ENCODE data around the gene NAA10. TPM values are rescaled to one million over a fixed set of nuclear protein-coding genes. Genes with fewer than 3 reads are reported as not detected.

Gene NAA10
- total RNA-seq, 1 donor from 2014 or later, result 17.6 TPM

DNA sequence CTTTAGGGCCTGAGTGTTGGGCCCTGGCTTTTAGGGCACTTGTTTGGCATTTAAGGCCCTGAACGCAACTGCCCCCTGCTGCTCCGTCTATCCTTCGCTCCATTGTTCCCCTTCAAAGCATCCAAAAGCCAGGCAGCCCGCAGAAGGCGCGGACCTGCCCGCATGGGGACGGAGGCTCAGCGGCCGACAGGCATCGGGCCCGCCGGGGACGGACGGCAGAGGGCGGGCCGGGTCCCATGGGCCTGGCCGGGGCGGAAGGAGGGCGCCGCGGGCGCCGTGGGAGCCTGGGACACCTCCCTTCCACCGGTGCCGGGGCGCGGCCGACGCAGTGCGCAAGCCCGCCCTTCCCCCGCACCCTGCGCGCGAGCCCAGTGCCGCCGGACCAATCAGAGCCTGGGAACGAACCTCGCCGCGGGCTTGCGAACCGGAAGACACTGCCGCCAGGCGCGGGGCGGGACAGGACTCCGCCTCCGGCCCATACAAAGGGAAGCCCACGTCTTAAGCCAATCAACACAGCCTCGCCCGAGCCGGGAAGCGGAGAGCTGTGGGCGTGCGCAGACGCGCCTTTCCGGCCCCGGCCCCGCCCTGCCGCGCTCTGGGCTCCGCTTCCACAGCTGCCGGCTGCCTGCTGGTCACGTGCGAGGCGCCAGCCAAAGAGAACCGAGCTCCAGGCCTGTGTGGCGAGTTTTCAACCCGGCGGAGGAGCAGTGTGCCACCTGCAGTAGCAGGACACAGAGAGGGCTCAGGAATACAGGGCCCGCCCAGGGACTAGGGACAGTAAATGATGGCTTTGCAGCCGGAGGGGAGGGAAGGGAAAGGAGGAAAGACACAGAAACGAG, 6.7 kb downstream of the NAA10 start:
- peak; percentile 92 for DNase-seq

DNA sequence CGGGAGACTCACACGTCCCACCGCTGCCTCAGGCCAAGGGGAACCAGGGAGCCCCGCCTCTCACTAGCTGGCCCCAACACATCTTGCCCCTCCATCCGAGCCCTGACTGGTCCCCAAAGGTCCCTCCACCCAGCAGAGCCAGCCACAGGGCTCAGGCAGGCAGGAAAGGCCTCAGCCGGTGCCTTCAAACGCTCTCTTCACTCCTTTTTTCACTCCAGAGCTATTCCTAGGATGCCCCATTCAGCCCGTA, 7.2 kb downstream of the NAA10 start:
- no peak for DNase-seq

DNA sequence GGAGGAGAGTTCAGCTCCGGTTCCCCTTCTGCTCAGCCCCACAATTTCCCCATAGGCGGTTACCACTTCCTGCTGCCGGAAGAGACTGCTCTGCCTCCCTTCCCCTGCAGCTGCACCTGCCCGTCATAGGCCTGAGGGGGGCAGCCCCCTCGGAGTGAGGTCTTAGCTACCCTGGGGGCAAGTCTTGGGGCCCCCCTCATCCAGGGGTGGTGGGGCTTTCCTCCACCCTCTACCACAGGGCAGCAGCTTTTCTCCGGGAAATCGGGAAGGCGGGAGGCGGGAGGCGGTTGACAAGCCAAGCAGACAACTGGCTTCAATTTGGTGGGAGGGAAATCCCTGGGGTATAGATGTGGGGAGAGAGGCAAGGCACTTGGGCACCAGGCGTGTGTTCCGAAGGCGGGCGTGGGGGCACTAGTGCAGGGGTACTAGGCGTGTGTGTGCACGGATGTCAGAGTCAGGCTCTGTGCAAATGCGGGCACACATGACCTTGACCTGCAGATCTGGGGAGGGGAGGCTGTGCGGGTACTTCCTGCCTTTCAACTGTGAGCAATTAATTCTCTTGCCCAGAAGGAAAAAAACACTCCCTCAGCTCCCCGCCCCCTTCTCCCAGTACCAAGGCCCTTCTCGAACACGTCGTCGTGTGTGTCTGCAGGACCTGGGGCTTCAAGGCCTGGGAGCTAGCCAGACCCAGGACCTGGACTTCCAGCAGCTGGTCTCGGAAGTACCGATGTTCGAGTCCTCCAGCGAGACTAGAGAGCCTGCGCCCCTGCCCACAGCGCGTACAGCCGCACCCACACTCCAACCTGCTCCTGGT, 7.8 kb downstream of the NAA10 start:
- no peak for DNase-seq

DNA sequence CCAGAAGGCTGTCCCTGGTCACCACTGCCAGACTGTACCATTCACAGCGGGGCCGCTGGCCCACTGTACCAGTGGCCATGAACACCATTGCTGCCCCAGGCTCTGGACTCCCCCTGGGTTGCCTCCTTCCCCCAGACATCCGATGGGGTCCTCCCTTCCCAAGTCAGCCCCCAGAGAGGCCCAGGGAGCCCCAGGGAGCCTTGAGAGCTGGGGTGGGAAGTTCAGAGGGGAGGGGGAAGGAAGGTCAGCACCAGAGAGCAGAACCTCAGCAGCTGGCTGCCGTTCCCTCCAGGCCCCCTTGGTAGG, 8.3 kb downstream of the NAA10 start:
- DNase-seq, result no peak

DNA sequence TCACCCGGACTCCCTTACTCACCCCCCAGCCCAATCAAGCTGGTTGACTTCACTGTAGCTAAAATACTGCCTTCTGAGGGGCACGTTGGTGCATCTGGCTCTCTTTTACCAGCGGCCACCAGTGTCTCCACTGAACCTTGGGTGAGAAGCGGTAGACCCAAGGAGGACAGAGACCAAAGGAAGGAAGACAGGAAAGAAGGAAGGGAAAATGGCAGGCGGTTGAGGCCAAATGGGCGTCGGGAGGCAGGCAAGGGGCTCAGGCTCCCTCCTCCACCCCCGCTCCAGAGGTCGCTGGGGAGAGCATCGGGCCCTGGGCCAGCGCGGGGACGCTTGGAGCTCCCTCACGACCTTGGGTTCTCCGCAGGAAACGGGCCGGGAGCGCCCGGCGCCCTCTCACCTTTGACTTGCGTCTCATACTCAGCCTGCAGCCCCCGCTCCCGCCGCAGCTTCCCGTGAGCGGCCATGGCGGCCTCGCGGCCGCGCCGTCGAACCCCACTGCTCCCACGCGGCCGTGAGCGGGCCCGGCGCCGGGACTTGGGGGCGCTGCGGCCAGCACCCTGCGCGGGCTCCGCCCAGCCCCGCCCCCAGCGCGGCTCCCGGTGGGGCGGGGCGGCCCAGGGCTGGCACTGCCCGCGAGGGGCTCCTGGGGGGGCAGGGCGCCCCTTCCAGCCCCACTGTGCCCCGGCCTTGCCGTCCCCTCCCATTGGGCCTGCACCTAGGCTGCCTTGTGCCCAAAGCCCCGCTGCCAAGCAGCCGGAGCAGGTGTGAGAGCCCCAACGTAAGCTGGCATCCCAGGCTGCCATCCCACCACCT, 8.9 kb downstream of the NAA10 start, which contains the start of gene ARHGAP4:
Gene ARHGAP4 (minus strand): TSS at position 526 of the 813 bp plus-strand sequence. CDS start 62 bp downstream, at position 464.
- no peak for DNase-seq

DNA sequence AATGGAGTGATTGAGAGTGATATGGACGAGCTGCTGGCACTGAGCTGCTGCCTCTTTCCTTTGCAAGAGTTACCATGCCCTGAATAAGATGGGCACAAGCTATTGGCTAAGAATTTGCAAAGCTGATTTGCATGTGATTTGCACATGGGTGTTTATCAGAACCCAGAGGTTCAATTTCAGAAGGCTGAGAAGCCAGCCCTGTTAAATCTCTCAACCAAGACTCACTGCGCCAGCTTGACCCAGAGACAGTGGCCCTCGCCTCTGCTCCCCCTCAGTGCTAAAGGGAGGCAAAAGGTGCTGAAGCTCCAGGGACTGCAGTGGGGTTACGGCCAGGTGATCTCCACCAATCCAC, 9.5 kb downstream of the NAA10 start:
- DNase-seq, result no peak

DNA sequence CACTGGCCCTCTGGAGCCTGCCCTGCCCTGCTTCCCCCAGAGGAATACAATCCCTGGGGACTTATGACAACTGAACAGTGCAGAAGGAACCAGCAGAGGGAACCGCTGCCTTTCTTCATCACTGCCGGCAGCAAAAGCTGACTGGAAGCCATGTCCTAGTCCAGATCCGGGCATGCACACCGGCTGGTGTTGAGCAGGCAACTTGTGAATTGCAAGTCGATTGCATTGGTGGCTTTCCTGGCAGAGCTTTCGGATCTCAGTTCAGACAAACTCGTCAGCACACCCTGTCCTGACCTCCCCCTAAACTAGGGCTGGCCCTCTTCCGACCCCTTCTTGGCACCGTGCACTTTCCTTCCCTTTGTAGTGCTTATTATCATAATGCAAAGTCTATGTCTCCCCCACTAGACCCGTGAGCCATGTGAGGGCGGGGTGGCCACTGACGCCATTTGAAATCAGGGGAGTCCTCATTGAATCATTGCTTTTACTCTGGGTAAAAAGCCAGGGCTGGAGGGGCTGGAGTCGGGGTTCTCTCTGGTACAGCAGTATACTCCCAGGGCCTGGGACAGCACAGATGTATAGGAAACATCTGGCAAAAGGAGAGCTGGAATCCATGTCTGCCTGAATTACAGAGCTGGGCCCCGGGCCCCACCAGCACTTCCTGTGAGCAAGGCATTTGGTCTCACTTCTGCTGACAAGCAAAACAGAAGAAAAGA, 10.5 kb downstream of the NAA10 start:
- no peak for DNase-seq

DNA sequence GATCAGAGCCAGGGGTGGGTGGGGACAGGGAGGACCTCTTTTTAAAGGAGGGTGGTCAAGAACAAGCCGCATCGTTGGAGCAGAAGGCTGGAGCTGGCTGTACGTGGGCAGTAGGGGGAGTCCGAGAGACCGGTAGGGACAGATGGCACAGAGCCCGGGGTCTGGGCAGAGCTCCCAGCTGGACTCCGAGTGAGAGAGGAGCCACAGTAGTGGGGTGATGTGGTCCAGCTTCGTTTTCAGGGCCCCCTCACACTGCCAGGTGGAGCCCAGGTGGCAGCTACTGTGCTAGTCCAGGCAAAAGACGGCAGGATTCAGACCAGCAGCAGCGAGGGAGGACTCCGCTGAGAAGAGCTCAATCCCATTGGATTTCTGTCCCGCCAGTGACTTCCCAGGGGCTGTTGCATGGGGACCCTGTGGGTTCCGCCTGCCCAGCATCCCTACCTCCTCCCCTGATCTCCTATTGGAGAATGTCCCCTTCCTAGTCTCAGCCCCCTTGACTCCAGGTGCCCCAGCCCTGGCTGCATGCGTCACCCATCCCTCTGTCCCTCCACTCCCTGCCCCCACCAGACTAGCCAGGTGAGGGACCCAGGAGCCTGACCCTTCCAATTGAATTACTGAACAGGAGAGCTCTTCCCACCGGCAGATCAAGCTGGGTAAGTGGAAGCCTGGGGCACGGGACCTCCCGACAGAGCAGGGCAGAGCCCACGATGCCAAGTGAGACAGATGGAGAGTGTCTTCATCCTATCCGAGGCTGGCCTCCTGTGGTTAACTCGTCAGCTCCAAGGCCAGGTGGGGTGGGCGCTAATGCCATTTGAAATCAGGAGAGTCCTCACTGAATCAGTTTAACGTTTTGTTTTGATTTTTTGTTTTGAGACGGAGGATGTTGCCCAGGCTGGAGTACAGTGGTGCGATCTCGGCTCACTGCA, 11.6 kb downstream of the NAA10 start:
- DNase-seq, result peak; percentile 14

DNA sequence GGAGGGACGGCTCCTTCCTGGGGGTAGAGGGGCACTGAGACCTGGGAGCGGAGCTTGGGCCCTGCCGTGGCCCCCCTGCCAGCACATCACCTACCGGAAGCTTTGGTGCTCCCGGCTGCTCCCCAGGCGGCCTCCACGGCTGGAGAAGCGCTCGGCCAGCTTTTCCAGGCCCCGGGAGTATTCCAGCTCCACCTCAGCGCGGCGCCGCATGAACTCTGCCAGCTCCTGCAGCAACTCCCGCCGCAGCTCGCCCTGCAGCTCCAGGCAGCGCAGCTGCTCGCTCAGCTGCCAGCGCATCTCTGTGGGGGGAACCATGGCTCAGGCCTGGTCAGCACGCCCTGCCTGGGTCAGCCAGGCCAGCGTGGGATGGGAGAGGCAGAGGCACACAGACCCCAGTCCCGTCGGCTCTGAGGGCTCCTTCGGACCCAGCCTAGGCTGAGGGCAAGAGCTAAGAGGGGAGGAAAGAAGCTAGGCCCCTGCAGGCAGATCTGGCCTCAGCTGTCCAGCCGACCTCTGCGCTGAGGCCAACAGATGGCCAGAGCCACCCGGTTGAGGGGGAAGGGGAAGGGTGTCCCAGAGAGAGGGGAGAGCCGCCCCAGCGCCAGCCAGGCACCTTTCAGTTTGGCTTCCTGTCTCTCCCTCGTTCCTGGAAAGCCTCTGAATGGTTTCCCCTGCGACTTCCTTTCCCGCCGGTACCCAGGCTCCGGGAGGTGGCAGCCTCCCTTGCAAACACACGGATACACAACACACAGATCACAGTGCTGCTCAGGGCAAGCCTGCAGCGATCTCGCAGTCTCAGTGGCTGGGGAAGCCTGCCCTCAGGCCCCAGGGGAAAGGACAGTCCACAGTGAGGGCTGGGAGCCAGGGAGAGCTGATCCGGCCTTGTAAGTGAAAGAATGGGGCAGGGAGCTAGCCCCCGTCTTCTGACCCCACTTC, 13.1 kb downstream of the NAA10 start:
- DNase-seq, result no peak

DNA sequence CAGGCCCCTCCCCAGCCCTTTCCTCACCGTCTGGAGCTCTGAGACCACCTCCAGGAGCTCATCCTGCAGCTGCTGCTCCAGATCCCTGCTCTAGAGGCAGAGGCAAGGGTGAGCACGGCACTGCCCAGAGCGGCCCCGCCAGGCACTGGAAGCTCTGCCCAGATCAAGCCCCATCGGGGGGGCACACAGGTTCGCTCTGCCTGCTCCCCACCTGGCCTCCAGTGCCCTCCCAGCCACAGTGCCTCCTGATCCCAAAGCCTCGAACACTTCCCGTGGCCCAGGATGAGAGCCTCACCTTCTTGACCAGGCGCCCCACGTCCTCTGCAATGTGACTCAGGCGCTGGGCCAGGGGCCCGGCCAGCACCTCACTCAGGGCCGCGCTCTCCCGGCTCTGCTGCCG, 13.8 kb downstream of the NAA10 start:
- DNase-seq, result no peak

DNA sequence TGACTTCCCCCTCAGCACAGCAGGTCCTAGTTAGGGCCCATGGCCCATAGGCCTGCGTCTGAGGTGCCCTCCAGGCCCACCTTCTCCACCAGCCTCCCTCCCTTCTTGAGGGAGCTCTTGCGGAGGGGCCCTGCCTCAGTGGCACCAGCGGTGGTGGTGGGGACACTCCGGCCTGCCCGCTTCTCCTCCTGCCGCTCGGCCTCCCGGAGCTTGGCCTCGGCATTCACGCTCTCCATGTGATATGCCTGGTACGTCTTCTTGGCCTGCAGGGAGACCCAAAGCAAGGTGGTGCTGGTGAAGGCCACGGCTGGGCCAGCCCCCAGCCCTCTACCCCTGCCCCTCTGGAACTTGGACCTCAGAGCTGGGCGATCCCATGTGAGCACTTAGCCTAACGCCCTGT, 14.3 kb downstream of the NAA10 start:
- DNase-seq, result no peak

DNA sequence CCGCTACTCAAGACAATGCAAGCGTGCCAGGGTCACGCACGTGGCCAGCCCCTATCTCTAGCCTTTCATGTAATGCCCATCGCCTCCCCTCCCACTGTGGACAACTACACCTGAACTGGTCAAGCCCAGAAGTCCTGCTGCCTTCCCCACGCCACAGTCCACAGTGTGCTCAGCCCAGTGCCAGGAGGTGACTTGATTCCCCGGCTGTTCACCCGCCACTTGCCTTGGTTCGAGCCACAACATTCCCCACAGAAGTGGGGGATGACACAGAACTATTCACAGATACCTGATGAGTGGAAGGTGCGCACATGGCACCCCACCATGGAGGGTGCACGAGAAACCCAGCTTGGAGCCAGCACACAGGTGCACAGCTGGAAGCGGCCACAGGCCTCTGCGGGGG, 15.6 kb downstream of the NAA10 start:
- DNase-seq, result no peak

DNA sequence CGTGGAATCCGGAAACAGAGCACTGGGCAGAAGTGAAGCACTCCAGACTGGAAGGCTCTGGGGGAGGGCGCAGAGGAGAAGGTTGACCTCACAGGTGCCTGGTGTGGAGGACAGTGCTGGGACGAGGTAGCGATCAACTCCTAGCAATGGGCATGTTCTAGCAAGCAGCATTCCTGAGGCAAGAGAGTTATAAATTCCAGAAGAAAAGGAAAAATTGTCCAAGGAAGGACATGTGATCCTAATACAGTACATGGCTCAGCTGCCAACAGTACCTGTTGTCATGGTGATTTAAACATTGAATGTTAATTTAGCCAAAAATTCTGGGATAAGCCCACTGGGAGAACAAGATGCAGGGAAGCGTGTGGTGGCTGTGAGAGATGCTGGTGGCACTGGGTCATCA, 17.0 kb downstream of the NAA10 start:
- no peak for DNase-seq

DNA sequence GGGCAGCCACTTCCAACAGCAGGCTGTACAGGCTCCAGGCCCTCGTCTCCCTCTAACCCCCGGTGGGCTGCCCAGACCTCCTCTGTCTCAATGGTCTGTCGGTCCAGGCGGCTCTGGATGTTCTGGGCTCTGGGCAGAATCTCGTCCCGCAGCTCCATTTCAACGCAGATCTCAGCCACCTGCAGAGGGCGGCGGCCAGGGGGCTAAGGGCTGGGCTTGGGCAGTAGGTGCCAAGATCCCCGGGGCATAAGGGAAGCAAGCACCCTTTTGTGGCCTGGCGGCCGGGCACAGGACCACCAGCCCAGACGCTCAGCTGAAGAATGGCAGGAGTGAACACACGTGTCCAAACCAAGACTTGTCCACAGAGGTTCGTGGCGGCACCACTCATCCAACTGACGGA, 21.1 kb downstream of the NAA10 start:
- DNase-seq, result no peak

DNA sequence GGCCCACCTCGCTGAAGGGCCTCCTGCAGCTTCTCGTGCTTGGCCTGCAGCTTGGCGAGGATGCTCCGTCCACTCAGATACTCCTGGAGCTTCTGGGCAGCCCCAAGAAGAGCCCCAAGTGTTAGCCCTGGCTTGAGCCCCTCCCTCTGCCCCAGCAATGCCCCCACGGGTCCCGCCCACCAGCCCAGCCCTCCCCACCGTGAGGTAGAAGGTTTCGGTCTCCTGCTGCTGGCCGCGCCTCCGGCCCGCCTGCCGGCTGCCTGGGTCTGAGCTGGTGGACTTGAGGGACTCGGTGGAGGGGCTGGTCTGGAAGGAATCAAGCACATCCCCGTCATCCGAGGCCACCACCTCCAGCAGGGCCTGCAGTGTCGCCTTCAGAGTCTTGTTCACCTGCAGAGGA, 21.6 kb downstream of the NAA10 start:
- no peak for DNase-seq

DNA sequence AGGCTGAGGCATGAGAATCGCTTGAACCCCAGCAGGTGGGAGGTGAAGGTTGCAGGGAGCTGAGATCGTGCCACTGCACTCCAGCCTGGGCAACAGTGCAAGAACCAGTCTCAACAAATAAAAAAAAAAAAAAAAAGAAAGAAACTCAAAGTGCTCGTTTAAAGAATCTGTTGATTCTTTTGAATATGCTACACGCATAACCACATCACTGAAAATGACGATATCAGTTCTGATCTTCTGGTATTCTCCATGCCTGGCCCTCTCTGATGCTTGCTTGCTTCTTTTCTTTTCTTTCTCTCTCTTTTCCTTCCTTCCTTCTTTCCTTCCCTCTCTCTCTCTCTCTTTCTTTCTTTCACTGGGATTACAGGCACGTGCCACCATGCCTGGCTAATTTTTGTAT, 23.0 kb downstream of the NAA10 start:
- DNase-seq, result no peak

DNA sequence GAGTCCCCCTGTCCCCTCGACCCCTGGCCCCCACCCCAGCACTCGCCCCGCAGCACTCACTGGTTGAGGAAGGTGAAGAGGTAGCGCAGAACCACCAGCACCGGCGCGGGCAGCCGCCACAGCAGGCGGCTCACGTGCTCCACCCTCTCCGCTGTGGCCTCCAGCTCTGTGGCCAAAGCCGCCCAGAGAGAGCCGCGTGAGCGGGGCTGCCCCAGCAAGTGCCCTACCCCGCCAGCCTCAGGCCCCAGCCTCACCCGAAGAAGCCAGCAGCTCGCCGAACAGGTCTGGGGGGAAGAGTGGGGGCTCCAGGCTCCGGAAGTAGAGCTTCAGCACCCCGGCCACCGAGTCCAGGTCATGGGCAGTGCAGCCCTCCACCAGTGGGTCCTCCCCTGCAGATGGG, 24.4 kb downstream of the NAA10 start:
- no peak for DNase-seq

DNA sequence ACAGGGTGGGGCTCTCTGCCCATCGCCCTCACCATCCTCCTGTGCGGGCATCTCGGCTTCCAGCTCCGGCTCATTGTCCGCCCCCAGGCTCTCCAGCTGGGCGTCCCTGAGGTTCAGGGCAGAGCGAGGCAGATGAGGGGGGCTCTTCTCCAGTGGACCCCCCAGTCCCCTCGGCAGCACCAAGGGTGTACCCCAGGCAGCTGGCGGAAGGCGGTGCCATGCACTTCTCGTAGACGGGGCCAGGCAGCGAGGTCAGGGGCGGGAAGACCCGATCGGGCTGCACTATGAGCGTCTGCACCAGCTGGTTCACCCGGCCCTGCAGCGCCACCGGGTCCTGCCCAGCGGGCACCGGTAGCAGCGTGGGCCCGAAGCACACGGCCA, 24.9 kb downstream of the NAA10 start:
- DNase-seq, result no peak

DNA sequence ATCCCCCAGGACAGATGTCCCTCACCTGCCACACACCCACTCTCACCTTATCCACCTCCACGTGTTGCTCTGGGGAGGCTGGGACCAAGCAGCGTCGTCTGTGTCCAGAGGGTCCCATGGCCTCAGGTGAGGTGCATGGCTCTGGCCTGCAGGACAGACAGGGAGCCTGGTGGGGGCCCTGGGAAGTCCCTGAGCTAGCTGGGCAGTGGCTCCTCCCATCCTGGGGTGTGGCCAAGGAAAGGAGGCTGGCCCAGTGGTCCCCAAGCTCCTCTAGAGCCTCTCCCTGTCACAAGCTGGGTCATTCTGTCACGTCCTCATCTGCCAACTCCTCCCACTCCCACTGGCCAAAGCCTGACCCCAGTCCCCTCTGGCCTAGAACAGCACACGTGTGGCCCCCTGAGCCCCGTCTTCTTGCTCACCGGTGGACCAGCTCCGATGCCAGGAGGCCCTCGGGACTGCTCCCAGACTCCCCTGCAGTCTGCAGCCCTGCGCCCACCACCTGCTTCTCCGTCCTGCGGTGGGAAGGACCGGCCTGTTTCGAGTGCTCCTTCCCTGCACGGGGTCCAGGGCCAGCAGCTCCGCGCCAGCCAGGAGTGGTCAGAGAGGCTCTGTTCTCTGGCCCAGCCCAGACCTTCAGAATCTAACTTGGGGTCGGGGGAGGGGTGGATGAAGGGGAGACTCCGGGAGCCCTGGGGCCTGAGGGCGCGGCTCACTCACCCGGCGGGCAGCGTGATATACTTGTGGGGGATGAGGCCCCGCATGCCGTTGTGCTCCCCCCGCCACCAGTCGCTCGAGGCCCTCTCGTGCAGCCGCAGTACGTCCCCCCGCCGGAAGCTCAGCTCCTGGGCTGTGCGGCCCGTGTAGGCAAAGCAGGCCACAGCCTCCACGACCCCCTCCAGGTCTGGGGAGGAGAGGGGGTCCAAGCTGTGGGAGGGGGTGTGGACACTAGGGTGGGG, 25.5 kb downstream of the NAA10 start:
- no peak for DNase-seq

Data from occipital lobe (tissue), 2 donors.